OCI-LY7 (cell line): Measurements from ENCODE around the gene TMEM168. TPM values are rescaled to one million over a fixed set of nuclear protein-coding genes. Genes with fewer than 3 reads are reported as not detected.

Experiments
- BruUV-seq: library from RNA; stranded (reverse); fragments of 400-500 nt; replicated peaks from 2 replicates; lab custom pipeline; 2021; lab: Mats Ljungman, UMichigan
- CTCF ChIA-PET: fragments of 300-600 bp; sonication (Branson Sonifier 250); formaldehyde crosslinking; loops from one replicate; lab custom pipeline; 2022; ENCODE audit warnings: antibody characterized with exemption; ENCODE audit not compliant: unreplicated experiment; lab: Charles Lee
- POLR2A ChIA-PET: fragments of 300-600 bp; sonication (Branson Sonifier 250); formaldehyde crosslinking; loops from one replicate; lab custom pipeline; 2022; ENCODE audit warnings: antibody characterized with exemption; lab: Charles Lee
- DNase-seq: peaks from one replicate; pipeline ENCODE4 v3.0.0-alpha.2; 2015; ENCODE audit warnings: low spot score
- H2AFZ ChIP-seq: fragments of 200-600 bp; sonication (generic), shearing (Covaris generic); 2 replicates; pipeline ENCODE4 v1.6.1; 2014; ENCODE audit warnings: mild to moderate bottlenecking, antibody characterized with exemption, low read length, moderate library complexity
- H3K27ac ChIP-seq: fragments of 200-600 bp; sonication (generic); 2 replicates; pipeline ENCODE4 v1.5.1; 2014; ENCODE audit warnings: mixed run types, low read depth, mild to moderate bottlenecking, moderate library complexity, low read length, inconsistent platforms; ENCODE audit not compliant: poor library complexity, severe bottlenecking
- H3K36me3 ChIP-seq: fragments of 200-600 bp; sonication (generic); 2 replicates; pipeline ENCODE4 v1.6.1; 2014; ENCODE audit warnings: mild to moderate bottlenecking, antibody characterized with exemption, low read length, moderate library complexity, mixed read lengths; ENCODE audit not compliant: insufficient read depth
- H3K4me1 ChIP-seq: fragments of 200-600 bp; sonication (generic); 2 replicates; pipeline ENCODE4 v1.5.1; 2014; ENCODE audit warnings: mild to moderate bottlenecking, low read length; ENCODE audit not compliant: insufficient read depth, poor library complexity, severe bottlenecking
- H3K4me2 ChIP-seq: fragments of 200-600 bp; sonication (generic); 2 replicates; pipeline ENCODE4 v1.6.1; 2014; ENCODE audit warnings: mild to moderate bottlenecking, low read length
- H3K4me3 ChIP-seq: fragments of 200-600 bp; sonication (generic); 2 replicates; pipeline ENCODE4 v1.5.1; 2014; ENCODE audit warnings: mild to moderate bottlenecking, low read depth, low read length; ENCODE audit not compliant: poor library complexity, severe bottlenecking
- H3K79me2 ChIP-seq: fragments of 200-600 bp; sonication (generic); 2 replicates; pipeline ENCODE4 v1.6.1; 2016; ENCODE audit warnings: low read depth, mild to moderate bottlenecking, low read length, moderate library complexity, mixed read lengths; ENCODE audit not compliant: insufficient read depth
- H3K9me2 ChIP-seq: fragments of 200-600 bp; sonication (generic); 2 replicates; pipeline ENCODE4 v1.6.1; 2016; ENCODE audit warnings: mild to moderate bottlenecking, low read length, mixed read lengths; ENCODE audit not compliant: insufficient read depth
- H3K9me3 ChIP-seq: fragments of 200-600 bp; sonication (generic); 2 replicates; pipeline ENCODE4 v1.6.1; 2014; ENCODE audit warnings: mild to moderate bottlenecking, mixed run types, low read length, mixed read lengths
- H4K20me1 ChIP-seq: fragments of 200-600 bp; sonication (generic); 2 replicates; pipeline ENCODE4 v1.6.1; 2014; ENCODE audit warnings: mild to moderate bottlenecking, antibody characterized with exemption, low read length, moderate library complexity, mixed read lengths; ENCODE audit not compliant: insufficient read depth
- EZH2phosphoT487 ChIP-seq: fragments of 200-600 bp; sonication (generic); IDR thresholded peaks from 2 replicates; pipeline ENCODE4 v1.6.1; 2018; ENCODE audit warnings: low read depth, borderline replicate concordance, mild to moderate bottlenecking, mixed run types, antibody characterized with exemption, low read length, moderate library complexity, mixed read lengths
- intact Hi-C: fragments of 100-400 bp; cut with micrococcal nuclease; formaldehyde crosslinking; loops from one replicate; pipeline ENCODE4 v1.10.0; 2022; ENCODE audit not compliant: unreplicated experiment
- total RNA-seq, 2 experiments: library from RNA; depleted of rRNA in 1 of 2; stranded (reverse); fragments of >200 nt in 1 of 2; shearing (Covaris generic) in 1 of 2; gene quantifications; 2 replicates each; pipeline ENCODE4 v1.2.3, GENCODE V29; 2014 to 2022
- TF ChIP-seq, protein P1 (sequence below): fragments of 200-600 bp; sonication (generic); conservative IDR thresholded peaks from 2 replicates; pipeline ENCODE4 v1.5.1; 2014; ENCODE audit warnings: mild to moderate bottlenecking, antibody characterized with exemption, low read length, moderate library complexity, mixed read lengths

TMEM168 gene
- total RNA-seq, 2 experiments from 2014 or later, result 3.5 to 9.2 TPM

DNA sequence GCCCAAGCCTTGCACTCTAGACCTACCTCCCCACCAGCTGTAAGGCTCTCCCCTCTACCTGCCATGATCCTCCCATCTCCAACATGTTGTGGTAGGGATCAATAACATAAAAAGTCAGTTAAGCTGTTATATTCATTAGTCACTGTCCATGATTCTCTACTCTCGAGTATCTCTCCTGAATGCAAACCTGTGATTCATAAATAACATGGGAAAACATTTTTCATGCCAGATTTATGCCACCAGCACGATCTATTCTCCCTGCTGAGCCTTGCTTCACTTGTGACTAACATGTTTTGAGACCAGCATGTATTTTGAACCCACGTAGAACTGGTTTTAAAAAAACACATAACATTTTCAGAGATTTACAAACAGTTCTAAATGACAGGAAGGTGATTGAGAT lies 30.3 kb downstream of the TMEM168 start:
- Histone ChIP-seq H3K79me2 (no peaks in the 10 kb centered on the region), H3K9me2 (no peaks in the 10 kb centered on the region), H4K20me1 (no peaks in the 10 kb centered on the region), H2AFZ (no peak overlapping the region), H3K4me2 (no peak overlapping the region), H3K9me3 (no peaks in the 10 kb centered on the region), H3K27ac (no peak overlapping the region), H3K36me3 (no peaks in the 10 kb centered on the region), H3K4me1 (no peaks in the 10 kb centered on the region), H3K4me3 (no peak overlapping the region)
- BruUV-seq, result no TSS peak
- intact Hi-C loops, result no loop called here
- DNase-seq, result no peak
- ChIA-PET POLR2A (interaction anchor here (0.5 to 0.9 kb wide), 2 partner anchors 593 to 1021 kb away, joined by 3 read pairs; no protein-coding TSS in a partner anchor), CTCF (no interaction called here)
- TF ChIP-seq, protein P1, sequence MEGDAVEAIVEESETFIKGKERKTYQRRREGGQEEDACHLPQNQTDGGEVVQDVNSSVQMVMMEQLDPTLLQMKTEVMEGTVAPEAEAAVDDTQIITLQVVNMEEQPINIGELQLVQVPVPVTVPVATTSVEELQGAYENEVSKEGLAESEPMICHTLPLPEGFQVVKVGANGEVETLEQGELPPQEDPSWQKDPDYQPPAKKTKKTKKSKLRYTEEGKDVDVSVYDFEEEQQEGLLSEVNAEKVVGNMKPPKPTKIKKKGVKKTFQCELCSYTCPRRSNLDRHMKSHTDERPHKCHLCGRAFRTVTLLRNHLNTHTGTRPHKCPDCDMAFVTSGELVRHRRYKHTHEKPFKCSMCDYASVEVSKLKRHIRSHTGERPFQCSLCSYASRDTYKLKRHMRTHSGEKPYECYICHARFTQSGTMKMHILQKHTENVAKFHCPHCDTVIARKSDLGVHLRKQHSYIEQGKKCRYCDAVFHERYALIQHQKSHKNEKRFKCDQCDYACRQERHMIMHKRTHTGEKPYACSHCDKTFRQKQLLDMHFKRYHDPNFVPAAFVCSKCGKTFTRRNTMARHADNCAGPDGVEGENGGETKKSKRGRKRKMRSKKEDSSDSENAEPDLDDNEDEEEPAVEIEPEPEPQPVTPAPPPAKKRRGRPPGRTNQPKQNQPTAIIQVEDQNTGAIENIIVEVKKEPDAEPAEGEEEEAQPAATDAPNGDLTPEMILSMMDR, result no peak
- TF ChIP-seq EZH2phosphoT487, result no peak

DNA sequence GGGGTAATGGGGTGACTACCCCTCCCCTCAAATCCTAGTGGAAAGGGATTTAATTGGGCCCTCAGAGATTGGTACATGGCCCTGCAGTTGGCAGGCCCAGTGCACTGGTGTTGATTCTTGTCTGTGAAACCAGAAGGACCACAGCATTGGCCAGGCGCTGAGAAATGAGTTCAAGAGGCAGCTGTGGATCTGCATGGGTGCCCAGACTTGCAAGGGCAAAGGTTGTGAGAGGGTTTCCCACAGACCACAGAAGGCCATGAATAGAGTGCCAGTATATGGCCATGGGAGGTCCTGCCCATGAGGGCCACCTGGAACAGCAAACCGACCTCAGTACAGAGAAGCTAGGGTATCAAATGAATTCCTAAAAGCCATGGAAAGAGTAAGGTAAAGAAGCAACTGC lies 32.9 kb downstream of the TMEM168 start:
- Histone ChIP-seq H3K4me2 (no peak overlapping the region), H3K27ac (no peak overlapping the region), H3K9me2 (no peaks in the 10 kb centered on the region), H4K20me1 (no peaks in the 10 kb centered on the region), H3K9me3 (no peaks in the 10 kb centered on the region), H3K4me1 (no peaks in the 10 kb centered on the region), H3K36me3 (no peaks in the 10 kb centered on the region), H3K79me2 (no peaks in the 10 kb centered on the region), H2AFZ (no peak overlapping the region), H3K4me3 (no peak overlapping the region)
- no peak for DNase-seq
- ChIA-PET CTCF (no interaction called here), POLR2A (no interaction called here)
- no peak for TF ChIP-seq EZH2phosphoT487
- TF ChIP-seq, protein P1, result no peak
- no TSS peak for BruUV-seq
- intact Hi-C loops, result no loop called here

DNA sequence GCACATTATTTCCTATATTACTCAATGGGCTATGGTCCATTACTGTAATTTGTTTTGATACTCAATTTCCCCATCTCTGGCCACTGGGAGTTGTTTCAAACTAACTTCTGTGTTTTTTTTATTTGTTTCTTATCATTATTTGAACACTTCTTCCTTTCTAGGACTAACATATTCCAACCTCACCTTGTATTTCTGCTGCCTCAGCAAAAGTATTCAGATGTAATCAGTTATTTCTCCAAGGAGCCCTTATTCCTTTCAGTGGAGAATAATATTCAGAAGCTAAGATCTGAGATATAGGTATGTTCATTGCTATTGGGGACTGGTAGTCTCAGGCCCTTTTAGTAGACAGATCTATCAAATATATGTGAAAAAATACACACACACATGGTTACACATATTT lies 36.9 kb downstream of the TMEM168 start:
- no peaks in the 10 kb centered on the region for H3K79me2 ChIP-seq
- no peak overlapping the region for H3K4me3 ChIP-seq
- intact Hi-C loops, result no loop called here
- H3K36me3 ChIP-seq, result no peaks in the 10 kb centered on the region
- ChIA-PET CTCF (no interaction called here), POLR2A (no interaction called here)
- no peaks in the 10 kb centered on the region for H3K9me2 ChIP-seq
- no peaks in the 10 kb centered on the region for H4K20me1 ChIP-seq
- no peak for DNase-seq
- H3K4me1 ChIP-seq, result no peaks in the 10 kb centered on the region
- TF ChIP-seq, protein P1, result no peak
- TF ChIP-seq EZH2phosphoT487, result no peak
- no peak overlapping the region for H2AFZ ChIP-seq
- no TSS peak for BruUV-seq
- no peaks in the 10 kb centered on the region for H3K9me3 ChIP-seq
- no peak overlapping the region for H3K27ac ChIP-seq
- H3K4me2 ChIP-seq, result no peak overlapping the region
